ENCODE results near the gene IL1RL2. TPM values are rescaled to one million over a fixed set of nuclear protein-coding genes. Genes with fewer than 3 reads are reported as not detected.

The IL1RL2 gene
- total and polyA plus RNA-seq, 9 donors = 0.24 to 2.0 (median 1.2) TPM; not detected in 3

GRCh38 chr2:102185347-102185746 lies 1.5 kb upstream of the IL1RL2 start:
- no peak for DNase-seq
- Histone ChIP-seq H3K9me3 (no peaks in the 10 kb centered on the region), H3K27ac (no peak overlapping the region), H3K4me3 (no peak overlapping the region), H3K36me3 (no peaks in the 10 kb centered on the region), H3K27me3 (no peaks in the 10 kb centered on the region), H3K4me1 (ENCODE audit: insufficient read depth) (no peaks in the 10 kb centered on the region)
- 9 to 19% (median 10%) methylated on average over 2 of the region's 2 CpGs for WGBS, 3 donors
- intact Hi-C loops (cut with DNase I) = no loop called here
- TF ChIP-seq EP300 (IDR thresholded peaks at IDR 0.05) = no peak
- TF ChIP-seq CTCF (IDR thresholded peaks at IDR 0.05) = no peak
- no peak for TF ChIP-seq POLR2A (IDR thresholded peaks at IDR 0.05)

- TF ChIP-seq EP300 (IDR thresholded peaks at IDR 0.05) (no peak), CTCF (IDR thresholded peaks at IDR 0.05) (peak in 2 of 3 donors; percentile 16 to 58)
- no peaks in the 10 kb centered on the region for H3K36me3 ChIP-seq
- H3K4me3 ChIP-seq = peak overlapping the region; percentile 50
- no peaks in the 10 kb centered on the region for H3K4me1 ChIP-seq (ENCODE audit: insufficient read depth)
- intact Hi-C loops (cut with DNase I) = no loop called here
- 0 to 9% (median 5%) methylated on average over 39 to 50 of the region's 50 CpGs for WGBS, 3 donors
- DNase-seq = peak; percentile 29 to 55 (median 46)
- H3K27ac ChIP-seq = peak overlapping the region in 1 of 2 donors; percentile 22
- no peaks in the 10 kb centered on the region for H3K9me3 ChIP-seq
- no peaks in the 10 kb centered on the region for H3K27me3 ChIP-seq
Measured at GRCh38 chr2:102187496-102188150, 800 bp downstream of the IL1RL2 start.

GRCh38 chr2:102190430-102191107 lies 3.7 kb downstream of the IL1RL2 start:
- Histone ChIP-seq H3K4me1 (ENCODE audit: insufficient read depth) (no peaks in the 10 kb centered on the region), H3K27me3 (no peaks in the 10 kb centered on the region), H3K4me3 (no peak overlapping the region), H3K36me3 (no peaks in the 10 kb centered on the region), H3K9me3 (no peaks in the 10 kb centered on the region), H3K27ac (no peak overlapping the region)
- intact Hi-C loops (cut with DNase I) = no loop called here
- TF ChIP-seq POLR2A (IDR thresholded peaks at IDR 0.05) (no peak), CTCF (IDR thresholded peaks at IDR 0.05) (no peak), EP300 (IDR thresholded peaks at IDR 0.05) (no peak)
- WGBS, 3 donors = 92 to 93% (median 93%) methylated on average over 10 of the region's 10 CpGs
- DNase-seq = no peak

- Histone ChIP-seq H3K36me3 (no peaks in the 10 kb centered on the region), H3K4me3 (no peak overlapping the region), H3K9me3 (no peaks in the 10 kb centered on the region), H3K27me3 (no peaks in the 10 kb centered on the region), H3K27ac (no peak overlapping the region), H3K4me1 (ENCODE audit: insufficient read depth) (no peaks in the 10 kb centered on the region)
- DNase-seq = no peak
- TF ChIP-seq EP300 (IDR thresholded peaks at IDR 0.05) = no peak
- no peak for TF ChIP-seq CTCF (IDR thresholded peaks at IDR 0.05)
- no peak for TF ChIP-seq POLR2A (IDR thresholded peaks at IDR 0.05)
- intact Hi-C loops (cut with DNase I) = no loop called here
- WGBS, 3 donors = 97 to 100% (median 99%) methylated on average over 1 of the region's 1 CpG
Measured at GRCh38 chr2:102191501-102191900, 4.7 kb downstream of the IL1RL2 start.

All from ovary (tissue), 9 donors.